Right lung (tissue), 5 donors: ENCODE results near the gene BMS1. TPM values are rescaled to one million over a fixed set of nuclear protein-coding genes. Genes with fewer than 3 reads are reported as not detected.
A peak's percentile ranks its signal among the peaks of the same experiment; 100 is the strongest.
"Not testable (repeated sequence)": the region's sequence is repeated elsewhere in the genome, so short reads cannot be mapped to it uniquely, and the experiment has no call there.

ENCODE experiments used
- DNase-seq, 2 donors: peaks; one replicate each; pipeline ENCODE4 v3.0.0-alpha.2; 2013
- polyA plus RNA-seq, 5 donors: library from polyadenylated mRNA; unstranded; fragments of 120-200 nt; gene quantifications; one replicate each; pipeline versions ENCODE4 v1.2.1 to v1.2.3, GENCODE V29; 2013; ENCODE audit warnings: inconsistent platforms in 1 of 5, low replicate concordance in 1 of 5; ENCODE audit not compliant: insufficient read length in 5 of 5, insufficient read depth in 1 of 5

BMS1 gene
- polyA plus RNA-seq, 5 donors: 19.4 to 24.1 (median 22.2) TPM

GRCh38 chr10:42781893-42782445 is 626 bp upstream of the BMS1 start:
- DNase-seq: no peak

GRCh38 chr10:42783181-42783549 is 570 bp downstream of the BMS1 start:
- no peak for DNase-seq

GRCh38 chr10:42785759-42786158 is 3.2 kb downstream of the BMS1 start:
- DNase-seq: no peak

- no peak for DNase-seq
Observed at GRCh38 chr10:42790835-42791234, 8.2 kb downstream of the BMS1 start.

- no peak for DNase-seq
Observed at GRCh38 chr10:42795701-42796100, 13.1 kb downstream of the BMS1 start.

- no peak for DNase-seq
Observed at GRCh38 chr10:42801135-42801534, 18.5 kb downstream of the BMS1 start.

- DNase-seq: no peak
Observed at GRCh38 chr10:42802876-42803275, 20.3 kb downstream of the BMS1 start.

GRCh38 chr10:42809676-42810075 is 27.1 kb downstream of the BMS1 start:
- no peak for DNase-seq

GRCh38 chr10:42812028-42812427 is 29.4 kb downstream of the BMS1 start:
- DNase-seq: no peak

GRCh38 chr10:42813989-42814687 is 31.5 kb downstream of the BMS1 start:
- DNase-seq: not testable (repeated sequence)

- DNase-seq: not testable (repeated sequence)
Observed at GRCh38 chr10:42816334-42816733, 33.7 kb downstream of the BMS1 start.

- DNase-seq: no peak
Observed at GRCh38 chr10:42816912-42817311, 34.3 kb downstream of the BMS1 start.

- not testable (repeated sequence) for DNase-seq
Observed at GRCh38 chr10:42817417-42817816, 34.8 kb downstream of the BMS1 start.

GRCh38 chr10:42826759-42827158 is 44.2 kb downstream of the BMS1 start:
- DNase-seq: not testable (repeated sequence)

- DNase-seq: no peak
Observed at GRCh38 chr10:42827201-42827600, 44.6 kb downstream of the BMS1 start.

- DNase-seq: not testable (repeated sequence)
Observed at GRCh38 chr10:42828391-42828790, 45.8 kb downstream of the BMS1 start.

- no peak for DNase-seq
Observed at GRCh38 chr10:42830237-42830636, 47.6 kb downstream of the BMS1 start.

- DNase-seq: no peak
Observed at GRCh38 chr10:42836096-42836495, 53.5 kb downstream of the BMS1 start.

- DNase-seq: peak in 1 of 2 donors; percentile 8
Observed at GRCh38 chr10:42836771-42837468, 54.3 kb downstream of the BMS1 start.

- DNase-seq: not testable (repeated sequence)
Observed at GRCh38 chr10:42844810-42845209, 62.2 kb downstream of the BMS1 start.

- not testable (repeated sequence) for DNase-seq
Observed at GRCh38 chr10:42847261-42847660, 64.7 kb downstream of the BMS1 start.

- DNase-seq: no peak
Observed at GRCh38 chr10:42850931-42851330, 68.3 kb downstream of the BMS1 start.

- no peak for DNase-seq
Observed at GRCh38 chr10:42859256-42859655, 76.7 kb downstream of the BMS1 start.
